GM23338 (cell line): ENCODE results near the gene RHOB.

ENCODE experiments used
- CTCF ChIP-seq, 2 experiments: fragments of 200-600 bp in 1 of 2; sonication (generic) in 1 of 2; conservative IDR thresholded peaks; 2 replicates each; pipeline versions ENCODE4 v1.5.1 to v1.6.1; 2016 to 2017; ENCODE audit warnings: antibody characterized with exemption in 2 of 2, low read depth in 2 of 2, mild to moderate bottlenecking in 2 of 2, moderate library complexity in 1 of 2
- EZH2 ChIP-seq: fragments of 200-600 bp; sonication (generic); IDR thresholded peaks from one replicate; pipeline ENCODE4 v1.8.0; 2017; ENCODE audit warnings: antibody characterized with exemption, mild to moderate bottlenecking, low read depth; ENCODE audit not compliant: unreplicated experiment

- no peak for TF ChIP-seq CTCF (conservative IDR thresholded peaks at IDR 0.05; ENCODE audit: low read depth in 2 of 2)
- no peak for TF ChIP-seq EZH2
These were observed 31.4 kb upstream of the RHOB start for GRCh38 chr2:20415511-20415918.
